ACC112 (cell line): Measurements from ENCODE around the gene CD151.

ENCODE experiments used
- H2AFZ ChIP-seq: fragments of 200-600 bp; sonication (generic); one replicate; pipeline ENCODE4 v1.6.0; 2017; ENCODE audit warnings: antibody characterized with exemption, low read length; ENCODE audit not compliant: unreplicated experiment
- H3K27ac ChIP-seq: fragments of 200-600 bp; sonication (generic); 2 replicates; pipeline ENCODE4 v1.5.1; 2014; ENCODE audit warnings: low read depth, mild to moderate bottlenecking, antibody characterized with exemption, low read length, moderate library complexity
- H3K27me3 ChIP-seq: fragments of 200-600 bp; sonication (generic); 2 replicates; pipeline ENCODE4 v1.6.1; 2014; ENCODE audit warnings: mild to moderate bottlenecking, antibody characterized with exemption, low read length, moderate library complexity, mixed read lengths; ENCODE audit not compliant: insufficient read depth
- H3K36me3 ChIP-seq: fragments of 200-600 bp; sonication (generic); 2 replicates; pipeline ENCODE4 v1.6.1; 2016; ENCODE audit warnings: mild to moderate bottlenecking, antibody characterized with exemption, low read length, moderate library complexity, mixed read lengths; ENCODE audit not compliant: insufficient read depth
- H3K4me1 ChIP-seq: fragments of 200-600 bp; sonication (generic); one replicate; pipeline ENCODE4 v1.6.1; 2016; ENCODE audit warnings: low read length, mixed read lengths; ENCODE audit not compliant: insufficient read depth, unreplicated experiment, control insufficient read depth
- H3K4me3 ChIP-seq: fragments of 200-600 bp; sonication (generic); 2 replicates; pipeline ENCODE4 v1.5.1; 2014; ENCODE audit warnings: mild to moderate bottlenecking, low read depth, low read length
- H3K79me2 ChIP-seq: fragments of 200-600 bp; sonication (generic); one replicate; pipeline ENCODE4 v1.6.0; 2016; ENCODE audit warnings: low read length; ENCODE audit not compliant: control insufficient read depth, unreplicated experiment, insufficient read depth

The CD151 gene

DNA sequence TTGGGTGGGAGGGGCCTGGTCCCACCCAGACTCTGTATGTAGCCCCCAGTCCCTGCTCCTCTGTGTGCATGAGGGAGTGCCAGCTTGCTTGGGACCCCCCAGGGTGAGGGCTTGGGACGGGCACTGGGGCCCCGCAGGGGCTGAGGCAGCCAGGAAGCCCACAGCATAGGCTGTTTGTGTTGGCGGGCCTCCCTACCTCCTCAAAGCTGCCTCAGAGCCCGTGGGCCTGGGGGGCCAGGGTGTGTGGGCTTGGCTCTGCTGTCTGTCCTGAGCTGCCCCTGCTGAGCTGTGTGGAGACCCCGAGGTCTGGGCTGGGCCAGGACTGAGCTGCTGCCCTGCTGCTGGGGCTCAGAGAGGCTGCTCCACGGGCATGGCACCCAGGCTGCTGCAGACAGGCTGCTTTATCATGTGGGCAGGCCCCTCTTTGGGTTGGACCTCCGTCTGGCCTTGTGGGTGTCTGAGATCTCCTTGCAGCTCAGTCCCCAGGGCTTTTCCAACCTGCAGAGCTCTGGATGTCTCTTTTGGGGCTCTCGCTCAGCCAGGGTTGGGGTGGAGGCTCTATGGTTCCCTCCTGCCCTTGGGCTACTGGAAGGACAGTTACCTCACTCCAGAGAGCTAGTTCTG is 13.2 kb downstream of the CD151 start:
- H2AFZ ChIP-seq: no peak overlapping the region
- H3K27ac ChIP-seq: peak overlapping the region; percentile 93
- peaks cover 77% of the 10 kb centered on the region for H3K79me2 ChIP-seq
- H3K4me3 ChIP-seq: peak overlapping the region; percentile 88
- no peaks in the 10 kb centered on the region for H3K27me3 ChIP-seq
- H3K4me1 ChIP-seq: peaks cover 33% of the 10 kb centered on the region
- no peaks in the 10 kb centered on the region; the same call in 1 of the 2 replicates for H3K36me3 ChIP-seq

DNA sequence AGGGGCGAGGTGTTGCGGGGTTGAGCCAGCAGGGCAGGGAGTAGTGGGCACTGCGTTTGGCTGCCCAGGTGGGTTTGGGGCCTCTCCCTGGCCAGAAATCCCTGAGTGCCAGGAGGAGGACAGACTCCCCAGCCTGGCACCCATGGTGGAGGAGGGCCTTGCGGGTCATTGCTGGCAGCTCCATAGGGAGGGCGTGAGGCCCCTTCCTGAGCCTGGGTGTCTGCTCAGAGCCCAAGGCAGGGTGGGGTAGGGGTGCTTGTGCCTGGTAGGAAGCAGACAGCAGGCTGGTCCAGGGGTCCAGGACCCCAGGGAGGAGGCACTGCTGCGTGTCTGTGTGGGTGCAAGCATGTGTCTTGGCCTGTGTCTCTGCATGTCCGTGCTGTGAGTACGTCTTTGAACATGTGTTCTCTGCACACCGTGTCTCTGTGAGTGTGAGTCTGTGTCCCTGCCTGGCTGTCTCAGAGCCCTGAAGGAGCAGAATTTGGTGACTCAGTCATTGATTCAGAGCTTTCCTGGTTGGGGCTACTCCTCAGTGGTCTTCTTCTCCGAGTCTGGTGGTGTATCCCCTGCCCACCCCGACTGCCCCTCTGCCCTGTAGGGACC is 13.8 kb downstream of the CD151 start:
- Histone ChIP-seq H3K4me3 (peak overlapping the region; percentile 88), H3K4me1 (peaks cover 34% of the 10 kb centered on the region), H3K27me3 (no peaks in the 10 kb centered on the region), H3K36me3 (no peaks in the 10 kb centered on the region; the same call in 1 of the 2 replicates), H2AFZ (no peak overlapping the region), H3K27ac (peak overlapping the region; percentile 93), H3K79me2 (peaks cover 71% of the 10 kb centered on the region)

DNA sequence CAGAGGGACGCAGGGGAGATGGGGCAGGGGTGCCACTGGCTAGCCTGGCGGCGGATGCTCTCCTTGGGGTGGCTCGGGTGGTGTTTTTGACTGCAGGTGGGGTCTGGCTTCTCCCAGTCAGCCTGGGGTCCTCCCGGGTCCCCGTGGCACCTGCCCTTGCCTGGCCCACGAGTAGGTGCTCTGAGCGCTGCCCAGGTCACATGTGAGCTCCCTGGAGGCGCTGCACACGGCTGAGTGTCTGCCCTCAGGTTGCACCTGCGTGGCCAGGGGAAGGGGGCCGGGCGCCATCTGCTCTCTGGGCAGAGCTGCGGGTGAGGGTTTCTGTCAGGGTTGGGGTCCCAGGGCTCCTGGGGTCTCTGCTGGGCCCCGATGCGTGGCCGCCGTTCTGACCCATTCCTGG is 15.1 kb downstream of the CD151 start:
- no peak overlapping the region for H3K4me3 ChIP-seq
- H3K79me2 ChIP-seq: peaks cover 67% of the 10 kb centered on the region
- H3K36me3 ChIP-seq: no peaks in the 10 kb centered on the region; the same call in 1 of the 2 replicates
- peaks cover 34% of the 10 kb centered on the region for H3K4me1 ChIP-seq
- H2AFZ ChIP-seq: no peak overlapping the region
- no peaks in the 10 kb centered on the region for H3K27me3 ChIP-seq
- H3K27ac ChIP-seq: no peak overlapping the region

DNA sequence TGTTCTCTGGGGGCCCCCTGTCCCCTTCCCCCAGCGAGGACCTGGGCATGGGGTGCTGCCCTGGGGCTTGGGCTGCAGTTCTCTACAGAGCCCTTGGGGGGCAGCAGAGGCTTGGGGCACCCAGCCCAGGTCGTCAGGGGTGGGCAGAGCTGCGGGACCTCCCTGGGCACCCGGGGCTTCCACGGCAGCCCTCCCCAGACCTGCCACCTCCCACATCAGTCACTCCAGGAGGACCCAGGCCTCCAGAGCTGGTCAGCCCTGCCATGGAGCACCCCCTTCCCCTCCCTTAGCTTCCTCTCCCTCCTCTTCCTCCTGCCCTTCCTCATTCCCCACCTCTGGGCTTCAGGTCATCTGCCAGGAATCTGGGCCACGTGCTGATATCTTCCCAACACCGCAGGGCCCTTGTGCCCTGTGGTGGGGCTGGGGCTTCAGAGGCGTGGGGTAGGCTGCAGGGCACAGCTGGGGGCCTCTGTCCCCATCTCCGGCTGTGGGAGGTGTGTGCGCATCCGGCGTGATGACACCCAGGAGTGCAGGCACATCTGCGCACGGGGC is 15.7 kb downstream of the CD151 start:
- Histone ChIP-seq H3K27me3 (no peaks in the 10 kb centered on the region), H3K36me3 (no peaks in the 10 kb centered on the region; the same call in 1 of the 2 replicates), H3K27ac (no peak overlapping the region), H3K4me1 (peaks cover 34% of the 10 kb centered on the region), H2AFZ (no peak overlapping the region), H3K4me3 (no peak overlapping the region), H3K79me2 (peaks cover 63% of the 10 kb centered on the region)

DNA sequence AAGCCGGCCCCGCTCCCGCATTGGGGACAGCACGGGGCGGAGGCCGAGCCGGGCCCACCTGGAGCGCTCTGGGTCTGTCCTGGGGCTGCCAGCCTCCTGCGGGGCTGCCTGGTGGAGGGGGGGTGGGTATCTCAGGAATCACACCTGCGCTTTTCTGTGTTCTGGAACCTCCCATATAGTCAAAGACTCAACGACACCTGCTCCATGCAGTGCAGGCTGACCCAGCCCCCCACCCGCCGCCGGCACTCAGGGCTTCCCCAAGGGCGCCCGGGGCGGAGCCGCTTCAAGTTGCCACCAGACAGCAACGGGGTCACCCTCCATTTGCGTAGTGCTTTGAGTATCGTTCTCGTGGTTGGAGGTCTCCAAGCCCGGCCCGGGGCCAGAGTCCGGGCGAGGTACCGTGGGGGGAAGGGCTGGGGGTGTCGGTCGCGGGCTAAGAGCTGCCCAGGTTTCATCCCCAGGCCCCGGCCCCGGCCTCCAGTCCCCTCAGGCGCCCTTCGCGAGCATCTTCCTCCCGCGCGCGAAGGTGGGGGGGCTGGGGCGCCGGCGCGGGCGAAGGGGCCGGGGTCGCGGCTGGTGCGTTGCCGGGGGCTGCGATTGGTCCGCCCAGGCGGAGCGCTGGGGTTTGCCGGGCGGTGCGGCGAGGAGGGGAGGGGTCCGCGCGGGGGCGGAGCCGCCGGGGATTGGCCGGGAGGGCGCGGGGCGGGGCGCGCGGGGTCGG is 16.5 kb downstream of the CD151 start:
- H3K27ac ChIP-seq: no peak overlapping the region

DNA sequence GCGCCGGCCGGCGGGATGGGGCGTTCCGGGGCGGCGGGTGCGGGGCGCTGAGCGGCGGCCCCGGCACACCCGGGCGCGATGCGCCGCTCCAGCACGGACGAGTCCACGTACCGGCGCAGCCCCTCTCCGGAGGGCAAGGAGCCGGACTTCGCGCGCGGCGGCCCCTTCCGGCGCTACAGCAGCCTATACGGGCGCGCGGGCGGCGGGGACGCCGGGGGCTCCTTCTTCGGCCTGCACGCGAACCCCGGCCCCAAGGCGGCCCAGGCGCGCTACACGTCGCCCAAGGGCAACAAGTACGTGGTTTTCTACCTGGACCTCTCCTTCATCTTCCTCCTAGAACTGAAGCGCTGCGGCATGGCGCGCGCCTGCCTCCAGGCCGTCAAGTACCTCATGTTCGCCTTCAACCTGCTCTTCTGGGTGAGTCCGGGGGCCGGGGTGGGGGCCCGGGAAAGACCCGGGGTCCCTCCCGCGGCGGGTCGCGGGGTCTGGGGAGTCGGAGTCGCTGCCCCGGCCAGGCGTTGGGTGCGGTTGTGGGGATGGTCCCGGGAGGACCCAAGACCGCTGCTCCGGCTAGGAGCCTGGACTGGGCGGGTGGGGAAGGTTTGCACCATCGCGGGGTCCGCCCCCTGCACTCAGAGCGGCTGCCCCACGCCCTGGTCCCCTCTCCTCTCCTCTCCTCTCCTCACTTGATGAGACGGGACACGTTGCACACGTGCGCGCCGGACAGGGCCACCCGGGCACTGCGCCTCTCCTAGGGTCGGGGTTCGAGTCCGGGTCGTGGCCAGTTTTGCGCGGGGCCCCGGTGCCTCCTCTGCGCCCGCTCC is 17.4 kb downstream of the CD151 start:
- Histone ChIP-seq H3K4me3 (no peak overlapping the region), H3K36me3 (no peaks in the 10 kb centered on the region; the same call in 1 of the 2 replicates), H2AFZ (no peak overlapping the region)

More for the DNA sequence above, 16.5 kb downstream of the CD151 start:
- H3K27me3 ChIP-seq: no peaks in the 10 kb centered on the region
- H3K36me3 ChIP-seq: no peaks in the 10 kb centered on the region; the same call in 1 of the 2 replicates
- H3K79me2 ChIP-seq: peaks cover 62% of the 10 kb centered on the region
- no peak overlapping the region for H2AFZ ChIP-seq
- H3K4me1 ChIP-seq: peaks cover 34% of the 10 kb centered on the region
- H3K4me3 ChIP-seq: no peak overlapping the region

DNA sequence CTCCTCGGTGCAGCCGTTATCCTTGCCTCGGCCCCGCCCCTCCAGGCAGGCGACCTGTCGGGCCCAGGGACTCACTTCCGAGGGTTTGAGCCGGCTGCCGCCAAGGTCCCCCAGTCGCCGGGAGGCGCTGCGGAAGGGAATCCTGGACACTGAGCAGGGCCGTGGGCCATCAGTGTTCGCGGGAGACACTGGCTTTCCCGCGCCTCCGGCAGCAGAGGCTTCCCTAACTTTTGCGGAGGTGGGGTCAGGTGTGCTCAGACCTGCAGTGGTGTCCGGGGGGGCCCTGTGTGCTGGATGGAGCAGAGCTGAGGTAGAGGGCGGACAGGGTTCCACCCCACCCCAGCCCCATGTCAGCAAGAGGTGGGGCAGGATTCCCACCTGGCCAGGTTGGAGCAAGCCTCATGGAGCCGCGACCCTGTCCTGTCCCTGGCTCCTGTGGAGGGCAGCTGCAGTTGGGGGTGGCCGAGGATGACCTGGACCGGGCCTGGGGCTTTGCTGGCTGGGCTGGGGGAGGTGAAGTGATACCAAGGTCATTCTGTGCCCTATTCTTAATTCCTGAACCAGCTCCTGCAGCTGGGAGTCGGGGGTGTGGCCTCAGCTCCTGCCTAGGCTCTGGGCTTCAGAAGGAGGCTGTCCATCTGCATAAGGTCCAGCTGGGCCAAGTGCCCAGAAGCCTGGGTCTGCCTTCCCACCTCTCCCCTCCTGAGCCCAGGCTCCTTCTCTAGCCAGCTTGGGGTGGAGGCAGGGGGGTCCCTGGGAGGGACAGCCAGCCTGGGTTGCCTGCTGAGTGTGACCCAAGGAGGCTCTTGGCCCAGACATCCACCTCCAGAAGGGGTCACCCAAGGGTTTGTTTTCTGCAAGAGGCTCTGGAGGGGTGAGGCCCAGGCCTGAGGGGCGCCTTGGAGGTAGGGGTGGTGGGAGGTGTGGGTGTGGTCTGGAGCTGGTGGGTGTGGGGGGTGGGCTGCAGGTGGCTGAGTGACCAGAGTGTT is 18.3 kb downstream of the CD151 start:
- Histone ChIP-seq H3K4me1 (peaks cover 21% of the 10 kb centered on the region), H3K79me2 (peaks cover 50% of the 10 kb centered on the region), H3K36me3 (no peaks in the 10 kb centered on the region; the same call in 1 of the 2 replicates)

More for the DNA sequence above, 17.4 kb downstream of the CD151 start:
- Histone ChIP-seq H3K27ac (no peak overlapping the region), H3K4me1 (peaks cover 30% of the 10 kb centered on the region), H3K27me3 (no peaks in the 10 kb centered on the region), H3K79me2 (peaks cover 59% of the 10 kb centered on the region)

DNA sequence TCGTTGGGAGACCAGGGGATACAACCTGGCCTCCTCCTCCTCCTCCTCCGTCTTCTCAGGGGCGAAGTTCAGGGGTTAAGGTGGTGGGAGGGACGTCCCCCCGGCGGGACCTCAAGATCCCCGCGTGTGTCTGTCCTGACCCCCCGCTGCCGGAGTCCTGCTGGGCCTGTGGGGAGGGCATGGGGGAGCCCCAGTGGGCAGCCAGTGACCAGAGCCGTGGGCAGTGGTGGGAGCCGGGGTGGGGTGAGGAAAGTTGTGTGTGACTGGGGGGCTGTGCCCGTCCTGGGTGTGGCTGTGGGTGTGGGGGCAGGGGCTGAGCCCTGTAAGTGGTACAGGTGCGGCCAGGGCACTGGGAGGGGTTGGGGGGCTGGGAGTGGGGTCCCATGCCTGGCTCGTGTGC is 20.0 kb downstream of the CD151 start:
- no peak overlapping the region for H3K27ac ChIP-seq
- no peak overlapping the region for H2AFZ ChIP-seq
- H3K79me2 ChIP-seq: peaks cover 34% of the 10 kb centered on the region
- no peaks in the 10 kb centered on the region; the same call in 1 of the 2 replicates for H3K36me3 ChIP-seq
- H3K4me1 ChIP-seq: peaks cover 8% of the 10 kb centered on the region
- no peak overlapping the region for H3K4me3 ChIP-seq
- H3K27me3 ChIP-seq: no peaks in the 10 kb centered on the region

More for the DNA sequence above, 18.3 kb downstream of the CD151 start:
- Histone ChIP-seq H3K27me3 (no peaks in the 10 kb centered on the region), H3K4me3 (no peak overlapping the region), H2AFZ (no peak overlapping the region), H3K27ac (no peak overlapping the region)

DNA sequence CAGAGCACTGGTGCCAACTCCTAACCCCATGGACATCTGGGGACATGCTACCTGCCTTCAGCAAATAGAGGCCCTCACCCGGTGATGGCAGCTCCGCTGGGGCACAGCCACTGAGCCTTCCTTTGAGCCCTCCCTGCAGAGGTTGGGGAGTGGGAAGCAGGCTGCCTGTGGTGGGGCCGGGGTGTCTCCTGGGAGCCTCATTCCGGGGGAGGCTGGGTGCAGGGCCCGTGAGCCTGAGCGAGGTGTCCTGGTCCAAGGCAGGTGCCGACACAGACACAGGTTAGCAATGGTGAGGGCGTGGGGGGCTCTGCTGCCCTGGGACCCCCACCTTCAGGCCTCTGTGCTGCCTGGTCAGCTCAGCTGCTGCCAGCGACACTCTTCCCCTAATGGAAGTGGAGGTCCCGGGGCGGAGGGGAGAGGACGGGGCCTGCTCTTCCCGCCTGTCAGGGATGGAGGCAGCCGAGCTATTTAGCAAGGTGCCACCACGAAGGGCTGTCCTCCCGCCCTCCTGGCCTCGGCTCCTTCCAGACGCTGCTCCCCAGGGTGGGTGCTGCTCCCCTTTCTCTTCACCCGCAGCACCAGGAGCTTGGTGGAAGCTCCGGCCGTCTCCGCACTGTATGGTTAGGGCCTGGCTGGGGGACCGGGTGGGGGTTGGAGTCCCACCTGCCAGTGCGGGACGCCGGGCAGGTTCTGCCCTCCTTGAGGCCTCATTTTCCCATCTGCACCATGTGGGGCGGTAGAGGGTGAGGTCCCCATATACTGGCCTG is 21.1 kb downstream of the CD151 start:
- H3K36me3 ChIP-seq: no peaks in the 10 kb centered on the region; the same call in 1 of the 2 replicates
- peaks cover 23% of the 10 kb centered on the region for H3K79me2 ChIP-seq
- no peaks in the 10 kb centered on the region for H3K27me3 ChIP-seq
- no peak overlapping the region for H2AFZ ChIP-seq
- no peak overlapping the region for H3K4me3 ChIP-seq
- peaks cover 4% of the 10 kb centered on the region for H3K4me1 ChIP-seq
- H3K27ac ChIP-seq: no peak overlapping the region
